ENCODE data around the gene GNA12. TPM values are rescaled to one million over a fixed set of nuclear protein-coding genes. Genes with fewer than 3 reads are reported as not detected.

Gene GNA12
- polyA plus RNA-seq, 1 of the 3 experiments (the other 2 are of a cell fraction): 64.8 TPM

DNA sequence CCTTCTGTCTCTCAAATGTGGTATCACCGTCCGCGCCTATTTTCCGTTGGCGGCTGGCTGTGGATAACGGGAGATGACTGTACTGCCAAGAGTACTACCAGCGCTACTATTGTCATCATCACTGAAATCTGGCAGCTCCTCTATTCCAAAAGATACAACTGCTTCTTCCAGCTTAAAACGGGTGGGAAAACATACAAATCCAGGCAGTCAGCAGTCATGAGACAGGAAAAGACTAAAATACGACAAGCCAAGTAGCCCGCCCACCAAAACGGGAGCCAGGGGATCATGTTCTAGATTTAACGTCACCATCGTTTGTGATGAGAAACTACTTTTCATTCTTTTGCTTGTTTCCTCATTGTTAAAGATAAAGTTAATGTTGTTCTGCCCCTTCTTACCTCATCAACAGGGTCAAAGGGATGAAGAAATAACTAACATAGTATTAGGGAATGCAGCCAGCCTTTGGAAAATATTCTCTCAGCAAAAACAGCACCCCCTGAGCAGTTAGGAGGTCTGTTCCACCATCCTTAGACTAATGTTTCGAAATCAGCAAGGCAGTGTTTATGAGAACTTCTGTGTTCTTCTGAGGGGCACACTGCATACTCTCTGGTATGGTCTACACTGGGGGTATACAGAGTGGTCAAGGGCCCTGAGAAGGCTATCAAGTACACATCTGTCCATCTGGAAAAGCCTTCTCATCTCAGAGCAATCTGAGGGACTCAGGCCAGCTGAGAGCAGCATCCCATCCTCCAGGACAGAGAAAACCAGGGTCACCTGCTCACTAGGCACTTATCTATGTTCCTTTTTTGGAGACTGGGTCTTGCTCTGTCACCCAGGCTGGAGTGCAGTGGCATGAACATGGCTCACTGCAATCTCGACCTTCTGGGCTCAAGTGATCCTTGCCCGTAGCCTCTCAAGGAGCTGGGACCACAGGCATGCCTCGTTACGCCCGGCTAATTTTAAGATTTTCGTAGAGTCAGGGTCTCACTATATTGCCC is 47.5 kb downstream of the GNA12 start:
- POLR2A ChIA-PET: no interaction called here
- peaks cover 19% of the 10 kb centered on the region for H4K20me1 ChIP-seq (ENCODE audit: insufficient read depth)

More for the DNA sequence above, 47.5 kb downstream of the GNA12 start:
- H3K36me3 ChIP-seq (replicated peaks in 1 of 2; ENCODE audit: control insufficient read depth in 1 of 2, insufficient read depth in 2 of 2, low read length in 1 of 2): peaks cover 11 to 29% of the 10 kb centered on the region in 2 experiments
- H3K4me1 ChIP-seq (ENCODE audit: control insufficient read depth in 1 of 2, insufficient read depth in 2 of 2, low read depth in 1 of 2, low read length in 1 of 2): peaks cover 0 to 4% of the 10 kb centered on the region in 2 experiments; a peak in 3 of 4 replicates
- no peak overlapping the region for H2AFZ ChIP-seq (ENCODE audit: low read depth)
- no peak overlapping the region for H3K4me3 ChIP-seq (ENCODE audit: low read depth in 2 of 2, low read length in 1 of 2)
- TF ChIP-seq, protein P1, sequence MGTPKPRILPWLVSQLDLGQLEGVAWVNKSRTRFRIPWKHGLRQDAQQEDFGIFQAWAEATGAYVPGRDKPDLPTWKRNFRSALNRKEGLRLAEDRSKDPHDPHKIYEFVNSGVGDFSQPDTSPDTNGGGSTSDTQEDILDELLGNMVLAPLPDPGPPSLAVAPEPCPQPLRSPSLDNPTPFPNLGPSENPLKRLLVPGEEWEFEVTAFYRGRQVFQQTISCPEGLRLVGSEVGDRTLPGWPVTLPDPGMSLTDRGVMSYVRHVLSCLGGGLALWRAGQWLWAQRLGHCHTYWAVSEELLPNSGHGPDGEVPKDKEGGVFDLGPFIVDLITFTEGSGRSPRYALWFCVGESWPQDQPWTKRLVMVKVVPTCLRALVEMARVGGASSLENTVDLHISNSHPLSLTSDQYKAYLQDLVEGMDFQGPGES (IDR thresholded peaks at IDR 0.05; ENCODE audit: low read depth, low read length): no peak
- TF ChIP-seq FOXM1 (IDR thresholded peaks at IDR 0.05; ENCODE audit: low read depth) (no peak), NFIC (IDR thresholded peaks at IDR 0.05; ENCODE audit: borderline replicate concordance) (no peak), NRF1 (IDR thresholded peaks at IDR 0.05; ENCODE audit: low read depth, low read length) (no peak), CHD2 (IDR thresholded peaks at IDR 0.05; ENCODE audit: low read length, partially characterized antibody) (no peak), GATA2 (CRISPR knock-in tag; IDR thresholded peaks at IDR 0.05) (no peak), ELF1 (IDR thresholded peaks at IDR 0.05) (no peak), USF2 (IDR thresholded peaks at IDR 0.05; ENCODE audit: borderline replicate concordance, low read depth, low read length) (no peak), TCF12 (IDR thresholded peaks at IDR 0.05) (no peak), SIN3A (IDR thresholded peaks at IDR 0.05; ENCODE audit: borderline replicate concordance, low read depth, low read length) (no peak), EP300 (IDR thresholded peaks at IDR 0.05; ENCODE audit: borderline replicate concordance in 1 of 2, low read depth in 1 of 2, low read length in 1 of 2) (no peak), RXRA (IDR thresholded peaks at IDR 0.05; ENCODE audit: borderline replicate concordance, low read depth) (no peak), FOXJ3 (CRISPR knock-in tag; IDR thresholded peaks at IDR 0.05) (no peak)
- TF ChIP-seq, protein P2, sequence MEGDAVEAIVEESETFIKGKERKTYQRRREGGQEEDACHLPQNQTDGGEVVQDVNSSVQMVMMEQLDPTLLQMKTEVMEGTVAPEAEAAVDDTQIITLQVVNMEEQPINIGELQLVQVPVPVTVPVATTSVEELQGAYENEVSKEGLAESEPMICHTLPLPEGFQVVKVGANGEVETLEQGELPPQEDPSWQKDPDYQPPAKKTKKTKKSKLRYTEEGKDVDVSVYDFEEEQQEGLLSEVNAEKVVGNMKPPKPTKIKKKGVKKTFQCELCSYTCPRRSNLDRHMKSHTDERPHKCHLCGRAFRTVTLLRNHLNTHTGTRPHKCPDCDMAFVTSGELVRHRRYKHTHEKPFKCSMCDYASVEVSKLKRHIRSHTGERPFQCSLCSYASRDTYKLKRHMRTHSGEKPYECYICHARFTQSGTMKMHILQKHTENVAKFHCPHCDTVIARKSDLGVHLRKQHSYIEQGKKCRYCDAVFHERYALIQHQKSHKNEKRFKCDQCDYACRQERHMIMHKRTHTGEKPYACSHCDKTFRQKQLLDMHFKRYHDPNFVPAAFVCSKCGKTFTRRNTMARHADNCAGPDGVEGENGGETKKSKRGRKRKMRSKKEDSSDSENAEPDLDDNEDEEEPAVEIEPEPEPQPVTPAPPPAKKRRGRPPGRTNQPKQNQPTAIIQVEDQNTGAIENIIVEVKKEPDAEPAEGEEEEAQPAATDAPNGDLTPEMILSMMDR (IDR thresholded peaks at IDR 0.05): no peak
- no peaks in the 10 kb centered on the region for H3K27me3 ChIP-seq (ENCODE audit: insufficient read depth)
- no peaks in the 10 kb centered on the region for H3K9me2 ChIP-seq
- no peaks in the 10 kb centered on the region for H3K9me3 ChIP-seq
- H3K9ac ChIP-seq: no peak overlapping the region
- peaks cover 2% of the 10 kb centered on the region for H3F3A ChIP-seq (replicated peaks; ENCODE audit: insufficient read depth)
- WGBS (ENCODE audit: low lambda C conversion rate): 93% methylated on average over 20 of the region's 20 CpGs
- H3K27ac ChIP-seq (ENCODE audit: low read depth in 2 of 2, low read length in 1 of 2): no peak overlapping the region
- CTCF ChIA-PET: interaction anchor here (0.6 to 0.9 kb wide), 3 partner anchors 33 to 443 kb away, joined by 3 read pairs; no protein-coding TSS in a partner anchor
- no peak for DNase-seq
- H3K4me2 ChIP-seq: no peak overlapping the region
- peaks cover 64% of the 10 kb centered on the region for H3K79me2 ChIP-seq (ENCODE audit: insufficient read depth)
